SK-N-SH (cell line): ENCODE measurements around the gene MEIS1. TPM values are rescaled to one million over a fixed set of nuclear protein-coding genes. Genes with fewer than 3 reads are reported as not detected.

Experiments used
- CTCF ChIA-PET: fragments of 300-600, 350-600 bp; formaldehyde crosslinking; extraction: SDS; loops from one replicate; lab custom pipeline; 2021; lab: Yijun Ruan, JAX
- POLR2A ChIA-PET: fragments of 350-600 bp; sonication (Branson Sonifier 250); formaldehyde crosslinking; extraction: SDS; loops from one replicate; lab custom pipeline; 2020; ENCODE audit warnings: antibody characterized with exemption, inconsistent platforms; lab: Yijun Ruan, JAX
- DNase-seq: peaks from one replicate; pipeline ENCODE4 v3.0.0; 2012
- H2AFZ ChIP-seq: fragments of 200-600 bp; sonication (generic); 2 replicates; pipeline ENCODE4 v1.8.1; 2016; ENCODE audit warnings: antibody characterized with exemption, mild to moderate bottlenecking, low read depth
- H3F3A ChIP-seq: fragments of 200-600 bp; sonication (generic); replicated peaks from 2 replicates; pipeline ENCODE3; 2016; ENCODE audit warnings: antibody characterized with exemption, mild to moderate bottlenecking; ENCODE audit not compliant: insufficient read depth
- H3K27ac ChIP-seq, 2 experiments: fragments of 200-500 bp in 1 of 2; fragments of 200-600 bp in 1 of 2; sonication (Bioruptor generic) in 1 of 2; sonication (generic), shearing (Covaris generic) in 1 of 2; 2 replicates each; pipeline versions ENCODE4 v1.5.1 to v1.6.1; 2014 to 2016; ENCODE audit warnings: low read depth in 2 of 2, inconsistent platforms in 1 of 2, low read length in 1 of 2, mild to moderate bottlenecking in 1 of 2, mixed read lengths in 1 of 2
- H3K27me3 ChIP-seq: fragments of 200-600 bp; sonication (generic), shearing (Covaris generic); 2 replicates; pipeline ENCODE4 v1.6.1; 2016; ENCODE audit warnings: mixed run types; ENCODE audit not compliant: insufficient read depth
- H3K36me3 ChIP-seq, 2 experiments: fragments of 200-500 bp in 1 of 2; fragments of 200-600 bp in 1 of 2; sonication (Bioruptor generic) in 1 of 2; sonication (generic) in 1 of 2; replicated peaks in 1 of 2; 2 replicates each; pipeline versions ENCODE3 to v1.5.1; 2014 to 2016; ENCODE audit warnings: low read length in 1 of 2, mild to moderate bottlenecking in 1 of 2; ENCODE audit not compliant: insufficient read depth in 2 of 2, control insufficient read depth in 1 of 2
- H3K4me1 ChIP-seq, 2 experiments: fragments of 200-500 bp in 1 of 2; fragments of 200-600 bp in 1 of 2; sonication (Bioruptor generic) in 1 of 2; sonication (generic), shearing (Covaris generic) in 1 of 2; 2 replicates each; pipeline versions ENCODE4 v1.5.1 to v1.6.1; 2014 to 2016; ENCODE audit warnings: low read depth in 1 of 2, low read length in 1 of 2, mixed run types in 1 of 2; ENCODE audit not compliant: insufficient read depth in 2 of 2, control insufficient read depth in 1 of 2
- H3K4me2 ChIP-seq: fragments of 200-600 bp; sonication (generic), shearing (Covaris generic); 2 replicates; pipeline ENCODE4 v1.6.1; 2017; ENCODE audit warnings: mixed run types
- H3K4me3 ChIP-seq, 2 experiments: fragments of 200-500 bp in 1 of 2; fragments of 200-600 bp in 1 of 2; sonication (Bioruptor generic) in 1 of 2; sonication (generic), shearing (Covaris generic) in 1 of 2; 2 replicates each; pipeline versions ENCODE4 v1.5.1 to v1.8.1; 2014 to 2016; ENCODE audit warnings: low read depth in 2 of 2, inconsistent platforms in 1 of 2, low read length in 1 of 2, mild to moderate bottlenecking in 1 of 2, mixed read lengths in 1 of 2, moderate library complexity in 1 of 2
- H3K79me2 ChIP-seq: fragments of 200-600 bp; sonication (generic); 2 replicates; pipeline ENCODE4 v1.8.1; 2017; ENCODE audit warnings: mild to moderate bottlenecking; ENCODE audit not compliant: insufficient read depth
- H3K9ac ChIP-seq: fragments of 200-600 bp; sonication (generic); 2 replicates; pipeline ENCODE4 v1.6.1; 2017; ENCODE audit warnings: mixed run types
- H3K9me2 ChIP-seq: fragments of 200-600 bp; sonication (generic); 2 replicates; pipeline ENCODE4 v1.6.1; 2017; ENCODE audit warnings: mixed run types
- H3K9me3 ChIP-seq: fragments of 200-600 bp; sonication (generic); 2 replicates; pipeline ENCODE4 v1.6.1; 2017; ENCODE audit warnings: mixed run types, mild to moderate bottlenecking, moderate library complexity
- H4K20me1 ChIP-seq: fragments of 200-600 bp; sonication (generic); 2 replicates; pipeline ENCODE4 v1.6.1; 2017; ENCODE audit warnings: mild to moderate bottlenecking, mixed run types; ENCODE audit not compliant: insufficient read depth
- CTCF ChIP-seq: fragments of 200-600 bp; sonication (generic); IDR thresholded peaks from 2 replicates; pipeline ENCODE4 v1.6.1; 2017; ENCODE audit warnings: antibody characterized with exemption, mild to moderate bottlenecking, moderate library complexity
- EP300 ChIP-seq, 2 experiments: IDR thresholded peaks; 2 replicates each; pipeline versions ENCODE4 v1.4.0 to v1.6.1; 2012; ENCODE audit warnings: borderline replicate concordance in 1 of 2, low read depth in 1 of 2, low read length in 1 of 2
- GABPA ChIP-seq: IDR thresholded peaks from 2 replicates; pipeline ENCODE4 v1.4.0; 2012; ENCODE audit warnings: low read depth, mild to moderate bottlenecking
- MEF2A ChIP-seq: IDR thresholded peaks from 2 replicates; pipeline ENCODE4 v1.4.0; 2012; ENCODE audit warnings: low read depth, borderline replicate concordance
- NRF1 ChIP-seq: IDR thresholded peaks from 2 replicates; pipeline ENCODE4 v1.6.1; 2012; ENCODE audit warnings: low read depth, mild to moderate bottlenecking, low read length
- RAD21 ChIP-seq: IDR thresholded peaks from 2 replicates; pipeline ENCODE4 v1.6.1; 2012; ENCODE audit warnings: mild to moderate bottlenecking, low read length
- RCOR1 ChIP-seq: fragments of 150-350 bp; IDR thresholded peaks from 2 replicates; pipeline ENCODE4 v1.6.1; 2017; ENCODE audit warnings: antibody characterized with exemption, low read length
- RXRA ChIP-seq: IDR thresholded peaks from 2 replicates; pipeline ENCODE4 v1.4.0; 2012; ENCODE audit warnings: low read depth, mild to moderate bottlenecking, borderline replicate concordance
- SMC3 ChIP-seq: IDR thresholded peaks from 2 replicates; pipeline ENCODE4 v1.6.1; 2012; ENCODE audit warnings: low read depth, low read length, improper control_type of control experiment
- TEAD4 ChIP-seq: IDR thresholded peaks from 2 replicates; pipeline ENCODE4 v1.4.0; 2012; ENCODE audit warnings: mild to moderate bottlenecking, borderline replicate concordance; ENCODE audit not compliant: insufficient read depth
- USF1 ChIP-seq: IDR thresholded peaks from 2 replicates; pipeline ENCODE4 v1.4.0; 2012; ENCODE audit warnings: low read depth, borderline replicate concordance
- YY1 ChIP-seq: IDR thresholded peaks from 2 replicates; pipeline ENCODE4 v1.4.0; 2012; ENCODE audit warnings: low read depth, mild to moderate bottlenecking
- WGBS: methylation state at CpG from one replicate; pipeline ENCODE4 v1.1.6; 2017; ENCODE audit warnings: low lambda C conversion rate; 5-methylcytosine and 5-hydroxymethylcytosine counted together
- polyA plus RNA-seq, 3 experiments: library from polyadenylated mRNA; depleted of rRNA; stranded (reverse); fragments of >200 nt; gene quantifications; 2 replicates each; pipeline ENCODE4 v1.2.3, GENCODE V29; 2012

The MEIS1 gene
- polyA plus RNA-seq, 1 of the 3 experiments (the other 2 are of a cell fraction): 16.9 TPM

- H3K4me2 ChIP-seq: no peak overlapping the region
- peaks cover 7% of the 10 kb centered on the region for H3F3A ChIP-seq
- H3K27me3 ChIP-seq: no peaks in the 10 kb centered on the region
- TF ChIP-seq TEAD4 (no peak), CTCF (peak; percentile 92), SMC3 (peak; percentile 79), RAD21 (peak; percentile 93), RCOR1 (no peak)
- H3K4me3 ChIP-seq: no peak overlapping the region; a peak in 1 of 4 replicates
- H2AFZ ChIP-seq: no peak overlapping the region
- no peak overlapping the region for H3K27ac ChIP-seq
- peak; percentile 63 for DNase-seq
- 27% methylated on average over 5 of the region's 5 CpGs for WGBS
- no peaks in the 10 kb centered on the region for H4K20me1 ChIP-seq
- H3K9me3 ChIP-seq: no peaks in the 10 kb centered on the region
- H3K9me2 ChIP-seq: no peaks in the 10 kb centered on the region
- ChIA-PET CTCF (interaction anchor here (0.6 to 3.7 kb wide), 46 partner anchors 9 to 1603 kb away, joined by 3 to 35 read pairs (median 4); no protein-coding TSS in a partner anchor), POLR2A (no interaction called here)
- peaks cover 0 to 2% of the 10 kb centered on the region in 2 experiments; a peak in 1 of 4 replicates for H3K4me1 ChIP-seq
- H3K79me2 ChIP-seq: no peaks in the 10 kb centered on the region
- no peaks in the 10 kb centered on the region for H3K36me3 ChIP-seq
- no peak overlapping the region for H3K9ac ChIP-seq
Observed at GRCh38 chr2:66428986-66429612, 5.8 kb upstream of the MEIS1 start.

- DNase-seq: no peak
- no peaks in the 10 kb centered on the region for H3K9me2 ChIP-seq
- peaks cover 12% of the 10 kb centered on the region for H3F3A ChIP-seq
- peaks cover 0 to 2% of the 10 kb centered on the region in 2 experiments; a peak in 1 of 4 replicates for H3K4me1 ChIP-seq
- H3K4me3 ChIP-seq: no peak overlapping the region
- no peak overlapping the region for H2AFZ ChIP-seq
- TF ChIP-seq GABPA (no peak), EP300 (IDR thresholded peaks at IDR 0.05; ENCODE audit: borderline replicate concordance in 1 of 2, low read depth in 1 of 2, low read length in 1 of 2) (no peak), RCOR1 (no peak), MEF2A (no peak), RXRA (no peak), TEAD4 (no peak), CTCF (no peak), NRF1 (no peak), USF1 (no peak), YY1 (no peak), SMC3 (no peak)
- POLR2A ChIA-PET: no interaction called here
- no peak overlapping the region for H3K27ac ChIP-seq
- no peaks in the 10 kb centered on the region for H4K20me1 ChIP-seq
- no peak overlapping the region for H3K4me2 ChIP-seq
- H3K27me3 ChIP-seq: no peaks in the 10 kb centered on the region
- H3K36me3 ChIP-seq: no peaks in the 10 kb centered on the region
- H3K79me2 ChIP-seq: no peaks in the 10 kb centered on the region
- CTCF ChIA-PET: interaction anchor here (0.6 to 3.7 kb wide), 37 partner anchors 9 to 1602 kb away, joined by 3 to 35 read pairs (median 4); no protein-coding TSS in a partner anchor
- no peaks in the 10 kb centered on the region for H3K9me3 ChIP-seq
- H3K9ac ChIP-seq: no peak overlapping the region
Observed at GRCh38 chr2:66429693-66430504, 5.0 kb upstream of the MEIS1 start.
